Hematopoietic multipotent progenitor cell treated with erythropoietin and hydrocortisone succinate and interleukin-3 and kit ligand, for 15 days (in vitro differentiated cells): ENCODE results near the gene TOMT.

Source experiments
- DNase-seq: peaks from one replicate; pipeline ENCODE4 v3.0.0-alpha.2; 2015; ENCODE audit warnings: low spot score

TOMT gene

GRCh38 chr11:72088076-72088808 is 17.5 kb upstream of the TOMT start:
- DNase-seq: no peak

GRCh38 chr11:72091292-72091691 is 14.4 kb upstream of the TOMT start:
- DNase-seq: peak; percentile 73

DNA sequence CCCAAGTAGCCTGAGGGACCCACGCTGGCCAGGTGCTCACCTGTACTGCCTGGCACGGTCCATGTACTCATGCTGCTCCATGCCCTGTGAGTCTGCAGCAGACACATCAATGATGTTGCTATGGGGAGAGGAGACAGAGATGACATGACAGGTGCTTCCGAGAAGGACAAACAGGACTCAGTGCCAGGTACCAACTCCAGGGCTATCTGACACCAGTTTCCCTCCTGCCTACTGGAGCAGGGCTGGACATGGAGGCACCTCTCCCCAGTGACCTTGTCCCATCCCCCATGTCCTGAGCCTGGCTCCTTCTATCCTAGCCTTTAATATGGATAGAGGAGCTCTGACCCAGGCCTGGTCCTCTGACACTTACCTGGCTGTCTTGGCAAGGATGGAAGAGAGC is 7.0 kb upstream of the TOMT start:
- DNase-seq: no peak

GRCh38 chr11:72100009-72100408 is 5.7 kb upstream of the TOMT start:
- DNase-seq: no peak

DNA sequence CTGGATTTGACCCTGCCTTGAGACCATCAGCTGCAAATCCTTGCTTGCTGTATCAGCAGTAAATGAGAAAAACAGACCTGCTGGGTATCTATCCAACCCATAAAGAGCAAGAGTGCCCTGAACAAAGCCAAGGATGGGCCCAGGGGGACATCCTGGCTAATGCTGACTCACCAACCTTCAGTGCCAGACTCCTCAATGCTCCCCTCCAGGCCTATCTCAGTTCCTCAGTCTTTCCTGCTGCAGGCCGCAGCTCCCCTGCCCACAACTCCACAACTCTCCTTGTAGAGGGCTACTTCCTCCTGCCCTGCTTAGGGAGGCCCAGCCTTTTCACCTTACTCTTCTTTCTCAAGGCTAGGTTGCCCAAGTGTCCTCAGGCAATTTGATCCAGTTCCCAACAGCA is 5.3 kb upstream of the TOMT start:
- no peak for DNase-seq

GRCh38 chr11:72102162-72102561 is 3.6 kb upstream of the TOMT start:
- no peak for DNase-seq

DNA sequence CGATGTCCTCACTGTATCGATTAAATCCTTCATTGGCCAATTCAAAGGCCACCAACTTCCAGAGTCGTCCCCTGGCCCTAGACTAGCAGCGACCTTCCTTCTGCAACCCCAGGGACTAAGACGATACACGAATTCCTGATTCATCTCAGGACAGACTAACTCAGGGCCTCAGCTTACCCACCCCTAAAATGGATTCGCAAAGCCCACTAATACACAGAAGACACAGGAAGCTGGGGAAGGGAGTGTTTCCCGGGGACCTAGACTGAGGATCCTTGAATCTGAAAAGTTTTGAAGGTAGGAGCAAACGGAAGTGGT is 3.1 kb upstream of the TOMT start:
- no peak for DNase-seq

DNA sequence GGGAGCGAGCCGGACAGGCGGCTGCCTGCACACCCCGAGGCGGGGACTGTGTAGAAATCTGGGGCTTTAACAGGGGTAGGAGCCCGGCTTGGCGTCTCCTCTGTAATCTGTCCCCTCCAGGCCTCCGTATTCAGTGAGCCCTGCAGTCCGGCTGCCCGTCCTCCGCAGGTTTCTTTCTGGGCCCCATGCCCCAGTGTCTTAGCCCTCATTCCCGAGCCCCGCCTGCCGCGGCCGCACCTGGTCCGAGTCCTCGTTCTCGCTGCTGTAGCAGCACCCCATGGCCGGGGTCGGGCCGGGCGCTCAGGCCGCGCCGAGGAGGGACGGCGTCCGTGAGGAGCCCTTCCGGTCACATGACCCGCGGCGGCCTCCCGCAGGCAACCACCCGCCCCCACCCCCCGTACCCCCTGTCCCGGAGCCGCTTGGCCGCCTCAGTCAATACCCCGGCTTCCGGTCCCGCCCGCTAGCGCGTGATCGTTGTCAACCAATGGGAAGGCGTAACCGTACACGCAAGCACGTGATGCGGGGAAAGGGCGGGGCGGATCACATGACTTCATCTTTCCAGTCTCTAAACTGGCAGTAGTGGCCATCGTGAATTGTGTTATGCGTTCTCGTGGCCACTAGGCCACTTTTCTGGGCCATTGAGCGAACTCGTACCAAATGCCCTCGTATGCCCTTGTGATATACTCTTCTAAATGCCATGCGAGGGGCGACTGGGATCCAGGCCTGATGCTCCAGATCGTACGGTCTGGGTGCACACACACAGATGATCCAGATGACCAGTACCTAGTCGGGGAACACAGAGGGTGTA is 2.6 kb upstream of the TOMT start, which contains the start of gene LAMTOR1:
Gene LAMTOR1 (minus strand): TSS at position 352 of the 808 bp plus-strand sequence. CDS start 73 bp downstream, at position 279.
- peak; percentile 99 for DNase-seq

GRCh38 chr11:72103754-72104167 is 2.0 kb upstream of the TOMT start:
- no peak for DNase-seq

DNA sequence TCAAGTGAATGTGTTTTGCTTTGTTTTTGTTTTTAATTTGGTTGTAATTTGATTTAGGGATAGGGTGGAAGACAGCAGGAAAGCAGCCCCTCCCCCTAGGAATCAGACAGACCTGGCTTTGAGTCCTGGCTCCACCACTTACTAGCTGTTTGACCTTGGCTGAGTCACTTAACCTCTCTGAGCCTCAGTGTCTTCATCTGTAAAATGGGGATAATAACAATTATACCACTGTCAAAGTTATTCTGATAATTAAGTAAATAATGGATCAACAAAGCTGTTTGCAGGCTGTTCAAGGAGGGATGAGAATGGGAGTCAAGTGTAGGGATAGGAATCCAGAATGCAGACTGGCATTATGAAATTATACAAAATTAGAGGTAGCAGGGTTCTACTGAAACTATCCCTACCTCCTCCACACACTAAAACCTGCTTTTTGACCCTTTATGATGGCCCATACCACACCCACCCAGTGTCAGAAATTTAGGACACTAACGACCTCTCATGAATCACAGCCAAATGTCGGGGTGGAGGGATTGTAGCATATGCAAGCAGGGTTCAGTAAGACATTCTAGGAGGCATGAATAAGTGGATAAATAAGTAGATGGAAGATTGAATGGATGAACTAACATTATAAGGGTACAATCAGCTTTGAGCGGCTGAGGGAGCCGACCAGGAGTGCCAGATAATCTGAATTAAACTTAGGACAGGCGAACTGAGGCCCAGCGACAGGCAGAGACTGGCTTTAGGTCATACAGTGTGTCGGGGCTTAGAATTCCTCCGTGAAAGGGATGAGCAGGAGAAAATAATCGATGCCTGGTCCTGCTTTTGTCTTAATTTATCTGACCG is 5.8 kb downstream of the TOMT start:
- no peak for DNase-seq

DNA sequence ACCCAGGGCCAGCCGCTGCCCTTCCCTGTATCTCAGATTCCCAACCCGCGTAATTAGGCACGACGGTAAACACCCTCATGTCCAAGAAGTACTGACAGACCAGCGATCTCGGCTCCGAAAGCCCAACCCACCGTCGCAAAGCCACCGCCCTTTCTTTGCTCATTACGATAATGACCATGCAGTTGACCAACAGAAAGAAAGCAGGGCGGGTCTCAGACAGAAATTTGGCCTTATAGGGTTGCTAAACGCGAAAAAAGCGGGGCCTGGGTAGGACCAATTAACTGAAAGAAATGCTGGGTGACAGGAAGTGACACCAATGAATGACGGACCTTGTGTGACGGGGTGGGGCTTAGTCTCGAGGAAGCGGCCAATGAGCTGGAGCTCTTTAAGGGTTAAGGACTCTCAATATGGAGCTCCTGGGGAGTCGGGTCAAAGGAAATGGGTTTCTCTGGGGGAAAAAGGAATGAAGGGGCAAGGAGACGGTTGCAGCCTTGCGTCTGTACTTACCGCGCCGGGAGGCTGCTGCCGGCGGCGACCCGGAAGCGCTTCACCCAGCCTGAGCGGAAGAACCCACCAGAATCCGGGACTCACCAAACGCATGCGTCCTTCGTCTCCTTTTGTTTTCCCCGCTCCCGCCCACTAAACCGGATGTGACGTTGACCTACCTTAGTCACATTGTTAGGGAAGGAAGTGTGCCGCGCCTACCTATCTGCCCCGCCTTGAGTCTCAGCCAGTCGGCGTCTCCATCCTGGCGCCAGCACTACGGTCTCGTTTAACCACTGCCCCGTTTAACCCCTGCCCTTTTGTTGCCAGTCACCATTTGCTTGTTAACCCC is 6.6 kb downstream of the TOMT start, which contains the start of gene ANAPC15:
Gene ANAPC15 (minus strand): TSS at position 553 of the 835 bp plus-strand sequence. CDS start 1,419 bp downstream, outside the sequence.
- peak; percentile 99 for DNase-seq

DNA sequence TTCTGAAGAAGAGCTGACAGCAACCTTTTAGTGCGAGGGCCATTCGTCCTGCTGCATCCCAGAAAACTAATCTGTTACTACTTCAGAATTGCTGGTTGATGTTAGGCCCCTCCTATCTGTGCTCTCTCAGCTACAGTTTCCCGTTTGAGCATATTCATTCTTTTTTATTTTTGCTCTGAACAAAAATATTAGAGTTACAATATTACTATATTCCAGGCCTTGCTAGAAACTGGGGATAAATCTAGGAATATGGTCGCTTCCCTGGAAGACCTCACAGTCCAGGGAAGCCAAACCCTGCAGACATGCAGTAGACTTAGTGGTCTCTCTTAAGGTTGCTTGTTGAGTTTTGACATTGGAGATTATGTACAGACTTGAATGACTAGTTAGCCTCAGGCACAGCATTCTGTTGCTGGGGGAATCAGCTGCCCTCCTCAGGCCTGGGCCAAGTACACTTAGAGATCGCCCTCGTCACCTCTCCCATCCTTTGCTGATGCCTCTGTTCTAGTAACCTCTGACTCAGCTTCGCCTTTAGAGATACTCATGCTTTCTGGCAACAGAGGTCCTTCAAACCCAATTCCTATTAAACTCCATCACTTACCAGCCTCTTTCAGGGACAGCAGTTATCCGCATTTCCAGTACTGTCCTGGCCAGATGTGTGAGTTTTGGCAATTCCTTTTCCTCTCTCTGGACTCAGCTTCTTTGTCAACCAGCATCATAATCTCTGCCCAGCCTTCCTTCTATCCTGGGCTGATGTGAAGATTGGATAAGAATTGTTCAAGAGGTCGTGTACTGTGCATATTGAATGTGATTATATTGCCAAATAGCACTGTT is 7.5 kb downstream of the TOMT start:
- no peak for DNase-seq

DNA sequence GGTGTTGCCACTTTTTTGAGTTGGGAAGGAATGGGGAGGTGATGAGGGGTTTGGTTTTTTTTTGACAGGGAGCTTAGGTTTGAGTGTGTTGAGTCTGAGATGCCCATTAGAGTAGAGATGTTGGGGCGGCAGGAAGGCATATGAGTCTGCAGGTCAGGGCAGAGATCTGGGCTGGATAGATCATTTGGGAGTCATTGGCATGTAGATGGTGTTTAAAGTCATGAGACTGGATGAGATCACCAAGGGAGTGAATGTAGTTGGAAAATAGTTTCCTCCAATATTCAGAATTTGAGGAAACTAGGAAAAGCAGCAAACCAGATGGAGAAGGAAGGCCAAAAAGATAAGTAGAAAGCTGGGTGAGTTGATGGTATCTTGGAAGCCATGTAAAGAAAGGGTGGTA is 8.8 kb downstream of the TOMT start:
- DNase-seq: no peak

DNA sequence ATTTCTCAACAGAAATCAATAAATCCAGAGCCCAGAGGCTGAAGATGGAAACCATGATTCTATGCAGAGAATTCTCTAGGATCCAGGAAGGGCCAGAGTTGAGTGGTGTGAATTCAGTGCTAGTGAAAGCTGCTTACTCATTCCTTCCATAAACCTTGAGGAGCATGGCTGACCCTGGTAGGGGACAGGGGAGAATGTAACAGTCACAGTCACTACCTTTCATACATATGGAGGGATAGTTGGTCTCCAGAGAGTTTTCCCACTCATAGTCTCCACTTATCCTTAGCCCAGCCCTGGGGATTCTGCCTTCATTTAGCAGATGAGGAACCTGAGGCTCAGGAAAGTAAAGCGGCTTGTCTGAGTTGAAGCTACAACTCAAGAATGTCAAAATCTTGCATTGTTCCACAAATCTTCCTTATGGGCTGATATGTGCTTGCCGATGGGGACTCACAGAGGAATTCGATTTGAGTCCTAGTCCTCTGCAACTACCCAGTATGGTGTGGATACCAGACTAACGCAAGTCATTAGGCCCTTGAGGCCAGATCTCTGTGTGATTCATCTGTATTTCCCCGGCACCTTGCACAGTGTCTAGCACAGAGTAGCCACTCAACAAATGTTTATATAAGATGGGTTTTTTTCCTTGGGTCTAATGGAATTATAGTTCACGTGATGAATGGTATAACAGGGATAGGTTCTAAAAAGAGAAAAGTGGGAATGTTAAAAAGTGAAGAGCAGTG is 10.5 kb downstream of the TOMT start:
- DNase-seq: no peak

DNA sequence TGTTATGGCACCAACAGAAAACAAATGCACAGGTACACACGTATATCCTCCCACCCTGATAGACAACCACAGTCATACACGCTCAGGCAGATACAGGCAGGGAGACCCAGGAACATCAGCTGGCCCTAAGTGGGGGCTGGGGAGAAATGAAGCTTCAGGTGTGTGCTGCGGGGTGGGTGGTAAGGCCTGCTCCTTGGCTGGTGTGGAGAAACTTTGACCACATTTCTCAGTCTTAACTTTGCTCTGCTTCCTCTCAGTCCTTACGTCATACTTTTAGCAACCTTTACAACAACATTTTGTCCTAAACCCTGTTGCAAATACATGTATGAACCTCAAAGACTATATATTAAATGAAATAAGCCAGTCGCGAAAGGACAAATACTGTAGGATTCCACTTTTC is 13.5 kb downstream of the TOMT start:
- DNase-seq: no peak

GRCh38 chr11:72120930-72121329 is 15.2 kb downstream of the TOMT start:
- no peak for DNase-seq

DNA sequence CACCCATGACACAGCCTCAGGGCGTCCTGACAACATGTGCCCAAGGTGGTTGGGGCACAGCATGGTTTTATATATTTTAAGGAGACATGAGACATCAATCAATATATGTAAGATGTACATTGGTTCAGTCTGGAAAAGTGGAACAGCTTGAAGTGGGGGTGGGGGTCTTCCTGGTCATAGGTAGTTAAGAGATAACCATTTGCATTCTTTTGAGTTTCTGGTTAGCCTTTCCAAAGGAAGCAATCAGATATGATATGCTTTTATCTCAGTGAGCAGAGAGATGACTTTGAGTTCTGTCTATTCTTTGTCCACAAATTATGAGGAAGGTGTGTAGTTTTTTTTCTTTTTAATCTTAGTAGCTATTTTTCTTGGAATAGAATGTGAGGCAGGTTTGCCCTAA is 16.9 kb downstream of the TOMT start:
- no peak for DNase-seq

DNA sequence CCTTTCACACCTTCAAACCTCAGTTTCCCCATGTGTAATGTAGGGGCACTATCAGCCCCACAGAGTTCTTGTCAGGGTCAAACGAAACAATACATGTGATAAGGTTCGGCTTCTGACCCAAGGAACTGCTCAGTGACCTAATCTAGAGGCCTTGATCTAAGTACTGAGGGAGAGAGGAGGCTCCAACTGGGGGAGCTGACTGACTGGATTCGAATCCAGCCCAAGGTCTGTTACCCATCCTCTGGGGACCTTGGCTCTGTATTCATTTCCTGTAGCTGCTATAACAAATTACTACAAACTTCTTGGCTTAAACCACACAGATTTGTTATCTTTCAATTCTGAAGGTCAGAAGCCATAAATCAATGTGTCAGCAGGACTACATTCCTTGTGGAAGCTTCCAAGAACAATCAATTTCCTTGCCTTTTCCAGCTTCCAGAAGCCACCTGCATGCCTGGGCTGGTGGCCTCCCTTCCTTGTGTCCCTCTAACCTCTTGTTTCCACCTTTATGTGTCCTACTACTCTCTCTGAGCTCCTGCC is 17.5 kb downstream of the TOMT start:
- no peak for DNase-seq

- no peak for DNase-seq
Measured at GRCh38 chr11:72124046-72124445, 18.3 kb downstream of the TOMT start.

DNA sequence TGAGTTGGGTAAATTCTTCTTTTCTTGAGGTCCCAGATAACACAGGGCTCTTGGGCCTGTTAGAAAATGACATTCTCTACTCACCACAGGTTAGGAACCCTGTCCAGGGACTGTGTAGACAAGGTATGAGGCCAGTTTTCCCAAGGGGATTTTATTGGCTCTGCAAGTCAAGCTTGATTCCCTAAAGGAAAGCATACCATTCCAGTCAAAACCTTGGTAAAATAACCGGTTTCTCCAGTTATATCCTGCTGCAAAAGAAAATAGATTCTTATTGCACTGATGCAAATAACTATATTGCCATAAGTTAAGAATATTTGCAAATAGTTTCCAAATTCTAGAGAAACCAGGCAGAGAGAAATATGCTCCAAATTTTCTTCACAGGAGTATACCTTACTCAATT is 20.2 kb downstream of the TOMT start:
- DNase-seq: no peak
